ENCODE results near the gene HOPX. TPM values are rescaled to one million over a fixed set of nuclear protein-coding genes. Genes with fewer than 3 reads are reported as not detected.
"Not testable (repeated sequence)": the region's sequence is repeated elsewhere in the genome, so short reads cannot be mapped to it uniquely, and the experiment has no call there.

The HOPX gene
- polyA plus RNA-seq, 2 donors = 649 to 1,386 TPM

DNA sequence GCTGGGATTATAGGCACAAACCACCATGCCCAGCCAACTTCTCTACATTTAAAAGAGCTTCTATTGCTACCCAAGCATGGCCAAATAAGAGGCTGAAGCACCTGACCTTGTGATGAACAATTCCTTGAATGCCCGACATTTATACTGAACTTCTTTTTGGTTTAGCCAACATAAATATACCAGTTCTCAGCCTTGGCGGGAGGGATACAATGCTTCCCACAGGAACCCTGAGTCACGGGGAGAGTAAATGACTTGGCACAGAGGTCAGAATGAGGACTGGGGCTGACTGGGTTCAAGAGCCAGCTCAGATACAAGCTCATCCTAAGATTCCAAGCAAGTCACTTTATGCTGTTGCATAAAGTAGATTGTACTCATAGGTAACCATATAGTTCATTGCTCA lies 6.1 kb downstream of the HOPX start:
- Histone ChIP-seq H3K36me3 (ENCODE audit: control insufficient read depth in 2 of 2, insufficient read depth in 2 of 2, low read length in 1 of 2) (no peaks in the 10 kb centered on the region), H3K4me1 (ENCODE audit: control insufficient read depth in 2 of 2, insufficient read depth in 2 of 2, low read length in 1 of 2) (peaks cover 2 to 4% of the 10 kb centered on the region in 2 donors), H3K27ac (ENCODE audit: low read depth in 2 of 2, low read length in 1 of 2) (peak overlapping the region in 1 of 2 donors; percentile 51), H3K27me3 (ENCODE audit: control insufficient read depth in 1 of 2, insufficient read depth in 2 of 2, low read length in 2 of 2) (no peaks in the 10 kb centered on the region), H3K4me3 (ENCODE audit: low read depth in 1 of 2, low read length in 2 of 2) (no peak overlapping the region), H3K9me3 (ENCODE audit: control insufficient read depth in 2 of 2, insufficient read depth in 1 of 2, low read depth in 1 of 2, low read length in 1 of 2) (no peaks in the 10 kb centered on the region)
- whole genome bisulfite sequencing, 2 donors = 47 to 56% methylated on average over 3 of the region's 3 CpGs

DNA sequence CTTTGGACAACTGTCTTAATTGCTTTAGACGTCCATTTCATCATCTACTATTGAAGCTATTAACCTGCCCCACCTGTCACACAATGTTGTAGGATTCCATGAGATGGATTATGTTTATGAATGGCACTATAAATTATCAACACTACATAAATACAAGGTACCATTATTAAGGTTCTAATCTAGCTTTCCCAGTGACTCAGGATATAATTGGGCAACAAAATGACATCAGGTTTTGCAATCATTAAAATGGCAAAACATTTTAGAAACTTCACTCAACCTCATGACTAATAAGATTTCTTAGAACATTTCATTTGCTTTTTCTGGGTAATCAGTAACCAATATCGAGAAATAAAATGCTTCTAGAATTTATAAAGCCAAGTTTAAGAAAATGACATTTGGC lies 9.2 kb downstream of the HOPX start:
- Histone ChIP-seq H3K4me1 (ENCODE audit: control insufficient read depth in 2 of 2, insufficient read depth in 2 of 2, low read length in 1 of 2) (no peaks in the 10 kb centered on the region), H3K36me3 (ENCODE audit: control insufficient read depth in 2 of 2, insufficient read depth in 2 of 2, low read length in 1 of 2) (no peaks in the 10 kb centered on the region), H3K4me3 (ENCODE audit: low read depth in 1 of 2, low read length in 2 of 2) (no peak overlapping the region), H3K27ac (ENCODE audit: low read depth in 2 of 2, low read length in 1 of 2) (peak overlapping the region in 1 of 2 donors; percentile 20), H3K9me3 (ENCODE audit: control insufficient read depth in 2 of 2, insufficient read depth in 1 of 2, low read depth in 1 of 2, low read length in 1 of 2) (no peaks in the 10 kb centered on the region), H3K27me3 (ENCODE audit: control insufficient read depth in 1 of 2, insufficient read depth in 2 of 2, low read length in 2 of 2) (no peaks in the 10 kb centered on the region)
- WGBS, 2 donors = 53 to 55% methylated on average over 2 of the region's 2 CpGs

DNA sequence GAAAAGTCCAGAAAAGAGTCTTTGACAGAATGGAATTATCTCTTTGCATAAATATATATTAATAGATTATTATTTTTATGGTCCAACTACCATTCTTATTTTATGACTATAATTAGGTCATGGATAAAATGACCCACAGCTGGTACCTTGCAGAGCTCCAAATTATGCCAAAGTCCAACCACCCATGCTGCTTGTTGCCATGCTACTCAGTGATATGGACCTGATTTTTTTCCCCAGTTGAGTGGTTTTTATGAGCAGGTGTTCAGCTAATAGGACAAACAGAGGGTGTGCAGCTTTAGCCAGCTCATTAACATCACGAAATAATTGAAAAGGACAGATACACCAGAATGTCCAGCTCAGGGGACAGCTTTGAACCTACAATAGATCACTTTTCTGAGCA lies 9.7 kb downstream of the HOPX start:
- peak overlapping the region in 1 of 2 donors; percentile 10 for H3K27ac ChIP-seq (ENCODE audit: low read depth in 2 of 2, low read length in 1 of 2)
- no peaks in the 10 kb centered on the region for H3K9me3 ChIP-seq (ENCODE audit: control insufficient read depth in 2 of 2, insufficient read depth in 1 of 2, low read depth in 1 of 2, low read length in 1 of 2)
- H3K27me3 ChIP-seq (ENCODE audit: control insufficient read depth in 1 of 2, insufficient read depth in 2 of 2, low read length in 2 of 2) = no peaks in the 10 kb centered on the region
- WGBS, 2 donors = 80 to 98% methylated on average over 1 of the region's 1 CpG
- no peaks in the 10 kb centered on the region for H3K4me1 ChIP-seq (ENCODE audit: control insufficient read depth in 2 of 2, insufficient read depth in 2 of 2, low read length in 1 of 2)
- H3K4me3 ChIP-seq (ENCODE audit: low read depth in 1 of 2, low read length in 2 of 2) = no peak overlapping the region
- H3K36me3 ChIP-seq (ENCODE audit: control insufficient read depth in 2 of 2, insufficient read depth in 2 of 2, low read length in 1 of 2) = no peaks in the 10 kb centered on the region

DNA sequence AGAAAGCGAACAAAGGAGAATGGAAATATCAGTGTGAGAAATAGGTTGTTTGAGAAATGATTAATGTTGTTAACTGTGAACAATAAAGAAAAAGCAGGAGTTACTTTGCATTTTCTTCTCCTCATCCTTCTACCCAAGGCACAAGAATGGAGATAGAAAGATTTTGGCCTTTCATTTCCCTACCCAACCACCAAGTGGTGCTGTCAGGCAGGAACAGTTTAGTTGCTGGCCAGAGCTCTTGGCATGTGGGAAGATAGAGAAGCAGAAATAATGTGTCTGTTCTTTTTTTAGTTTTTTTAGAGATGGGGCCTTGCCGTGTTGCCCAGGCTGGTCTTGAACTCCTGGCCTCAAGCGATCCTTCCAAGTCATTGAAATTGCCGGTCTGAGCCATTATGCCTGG lies 12.8 kb downstream of the HOPX start:
- H3K4me3 ChIP-seq (ENCODE audit: low read depth in 1 of 2, low read length in 2 of 2) = no peak overlapping the region
- no peaks in the 10 kb centered on the region for H3K4me1 ChIP-seq (ENCODE audit: control insufficient read depth in 2 of 2, insufficient read depth in 2 of 2, low read length in 1 of 2)
- no peak overlapping the region for H3K27ac ChIP-seq (ENCODE audit: low read depth in 2 of 2, low read length in 1 of 2)
- no peaks in the 10 kb centered on the region for H3K9me3 ChIP-seq (ENCODE audit: control insufficient read depth in 2 of 2, insufficient read depth in 1 of 2, low read depth in 1 of 2, low read length in 1 of 2)
- no peaks in the 10 kb centered on the region for H3K36me3 ChIP-seq (ENCODE audit: control insufficient read depth in 2 of 2, insufficient read depth in 2 of 2, low read length in 1 of 2)
- WGBS, 2 donors = 93 to 96% methylated on average over 4 of the region's 4 CpGs
- H3K27me3 ChIP-seq (ENCODE audit: control insufficient read depth in 1 of 2, insufficient read depth in 2 of 2, low read length in 2 of 2) = no peaks in the 10 kb centered on the region

DNA sequence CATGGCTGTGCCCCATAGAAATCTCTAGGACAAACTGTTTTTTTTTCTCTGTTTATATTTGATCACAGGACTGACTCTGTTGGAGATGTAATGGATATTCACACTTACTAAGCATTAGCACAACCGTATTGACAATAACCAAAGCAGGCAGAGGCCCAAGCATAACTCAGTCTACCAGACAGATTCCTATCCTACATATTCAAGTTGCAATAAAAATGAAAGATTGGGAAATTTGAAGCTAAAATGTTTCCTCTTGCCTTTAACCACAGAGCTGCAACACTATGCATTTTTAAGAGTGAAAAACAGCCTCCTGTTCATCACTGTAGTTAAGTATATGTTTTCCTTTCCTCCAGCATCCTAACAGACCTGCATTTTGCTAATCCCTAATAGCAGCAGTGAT lies 13.7 kb downstream of the HOPX start:
- not testable (repeated sequence) for H3K4me3 ChIP-seq (ENCODE audit: low read depth in 1 of 2, low read length in 2 of 2); H3K27me3 ChIP-seq (ENCODE audit: control insufficient read depth in 1 of 2, insufficient read depth in 2 of 2, low read length in 2 of 2); H3K4me1 ChIP-seq (ENCODE audit: control insufficient read depth in 2 of 2, insufficient read depth in 2 of 2, low read length in 1 of 2); H3K27ac ChIP-seq (ENCODE audit: low read depth in 2 of 2, low read length in 1 of 2); H3K9me3 ChIP-seq (ENCODE audit: control insufficient read depth in 2 of 2, insufficient read depth in 1 of 2, low read depth in 1 of 2, low read length in 1 of 2); H3K36me3 ChIP-seq (ENCODE audit: control insufficient read depth in 2 of 2, insufficient read depth in 2 of 2, low read length in 1 of 2)
- WGBS, 2 donors = 71 to 73% methylated on average over 1 of the region's 1 CpG

DNA sequence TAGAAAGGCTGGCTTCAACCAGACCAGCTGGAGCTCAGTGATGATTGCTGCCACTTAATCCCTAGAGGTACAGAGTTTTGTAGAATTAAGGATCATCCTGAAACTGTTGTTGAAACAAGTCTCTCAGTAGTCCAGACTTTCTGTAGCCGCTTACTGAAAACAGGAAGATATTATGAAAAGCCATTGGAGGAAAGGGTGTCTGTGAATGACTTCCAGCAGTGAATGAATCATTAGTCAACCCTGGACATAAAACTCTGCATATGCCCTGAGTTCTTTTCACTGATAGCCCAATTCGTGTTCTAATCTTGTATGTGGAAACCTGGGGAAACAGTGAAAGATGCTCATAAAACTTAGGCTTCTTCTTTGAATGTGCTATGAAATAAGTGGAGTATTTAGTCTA lies 14.8 kb downstream of the HOPX start:
- H3K9me3 ChIP-seq (ENCODE audit: control insufficient read depth in 2 of 2, insufficient read depth in 1 of 2, low read depth in 1 of 2, low read length in 1 of 2) = no peaks in the 10 kb centered on the region
- H3K4me3 ChIP-seq (ENCODE audit: low read depth in 1 of 2, low read length in 2 of 2) = no peak overlapping the region
- no peaks in the 10 kb centered on the region for H3K36me3 ChIP-seq (ENCODE audit: control insufficient read depth in 2 of 2, insufficient read depth in 2 of 2, low read length in 1 of 2)
- no peaks in the 10 kb centered on the region for H3K27me3 ChIP-seq (ENCODE audit: control insufficient read depth in 1 of 2, insufficient read depth in 2 of 2, low read length in 2 of 2)
- H3K4me1 ChIP-seq (ENCODE audit: control insufficient read depth in 2 of 2, insufficient read depth in 2 of 2, low read length in 1 of 2) = no peaks in the 10 kb centered on the region
- WGBS, 2 donors = 60 to 67% methylated on average over 2 of the region's 2 CpGs
- no peak overlapping the region for H3K27ac ChIP-seq (ENCODE audit: low read depth in 2 of 2, low read length in 1 of 2)

DNA sequence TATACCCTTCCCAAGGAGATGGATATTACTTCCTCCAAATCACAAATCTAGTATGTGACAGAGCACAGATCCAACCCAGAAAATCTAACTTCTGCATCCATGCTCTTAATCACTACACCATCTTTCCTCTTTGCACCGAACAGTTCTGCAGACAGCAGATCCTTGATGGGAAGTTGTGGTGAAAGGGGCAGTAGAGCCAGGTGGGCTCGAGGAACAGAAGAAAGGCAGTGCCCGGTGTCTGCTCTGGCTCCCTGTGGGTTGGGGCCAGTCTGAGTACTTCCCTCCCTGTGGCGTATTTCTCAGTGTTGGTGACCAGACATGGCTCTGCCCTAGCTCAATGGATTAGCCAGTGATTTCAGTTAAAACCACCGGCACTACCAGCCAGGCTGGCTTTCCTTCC lies 15.3 kb downstream of the HOPX start:
- H3K27ac ChIP-seq (ENCODE audit: low read depth in 2 of 2, low read length in 1 of 2) = peak overlapping the region in 1 of 2 donors; percentile 83
- no peak overlapping the region for H3K4me3 ChIP-seq (ENCODE audit: low read depth in 1 of 2, low read length in 2 of 2)
- WGBS, 2 donors = 67 to 72% methylated on average over 5 of the region's 5 CpGs
- H3K9me3 ChIP-seq (ENCODE audit: control insufficient read depth in 2 of 2, insufficient read depth in 1 of 2, low read depth in 1 of 2, low read length in 1 of 2) = no peaks in the 10 kb centered on the region
- H3K27me3 ChIP-seq (ENCODE audit: control insufficient read depth in 1 of 2, insufficient read depth in 2 of 2, low read length in 2 of 2) = no peaks in the 10 kb centered on the region
- H3K36me3 ChIP-seq (ENCODE audit: control insufficient read depth in 2 of 2, insufficient read depth in 2 of 2, low read length in 1 of 2) = no peaks in the 10 kb centered on the region
- no peaks in the 10 kb centered on the region for H3K4me1 ChIP-seq (ENCODE audit: control insufficient read depth in 2 of 2, insufficient read depth in 2 of 2, low read length in 1 of 2)

DNA sequence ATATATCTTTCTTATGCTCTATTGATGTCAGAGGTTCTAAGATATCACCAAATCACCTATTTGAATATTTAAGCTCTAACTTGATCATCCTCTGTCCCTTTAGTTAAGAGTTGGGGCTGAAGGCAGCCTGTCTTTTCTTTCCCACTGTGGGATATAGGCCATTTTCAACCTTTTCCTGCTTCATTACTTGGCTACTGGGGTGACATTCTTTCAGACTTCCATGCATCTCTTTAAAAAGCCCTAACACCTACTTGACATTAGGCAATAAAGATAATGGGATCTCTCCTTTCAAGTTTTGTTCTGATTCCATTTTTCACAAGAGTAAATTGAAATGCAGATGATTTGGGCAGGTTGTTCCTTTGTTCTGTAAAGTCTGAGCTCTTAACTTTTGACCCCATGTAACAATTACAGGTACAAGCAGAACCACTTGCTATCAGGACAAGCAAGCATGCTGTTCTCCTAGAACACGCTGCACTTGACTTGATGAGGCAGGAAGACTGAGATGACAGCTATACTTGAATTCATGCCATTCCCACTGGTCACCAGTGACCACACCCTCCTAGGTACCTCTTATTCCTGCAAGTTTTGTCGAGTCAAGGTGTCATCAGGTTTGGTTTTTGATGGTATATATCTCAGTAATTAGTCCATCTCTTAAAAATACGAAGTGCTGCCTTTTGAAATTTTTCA lies 18.2 kb downstream of the HOPX start:
- H3K27me3 ChIP-seq (ENCODE audit: control insufficient read depth in 1 of 2, insufficient read depth in 2 of 2, low read length in 2 of 2) = no peaks in the 10 kb centered on the region
- H3K9me3 ChIP-seq (ENCODE audit: control insufficient read depth in 2 of 2, insufficient read depth in 1 of 2, low read depth in 1 of 2, low read length in 1 of 2) = no peaks in the 10 kb centered on the region
- H3K36me3 ChIP-seq (ENCODE audit: control insufficient read depth in 2 of 2, insufficient read depth in 2 of 2, low read length in 1 of 2) = no peaks in the 10 kb centered on the region
- WGBS, 2 donors = 73 to 79% methylated on average over 3 of the region's 3 CpGs
- H3K4me1 ChIP-seq (ENCODE audit: control insufficient read depth in 2 of 2, insufficient read depth in 2 of 2, low read length in 1 of 2) = no peaks in the 10 kb centered on the region
- peak overlapping the region in 1 of 2 donors; percentile 72 for H3K27ac ChIP-seq (ENCODE audit: low read depth in 2 of 2, low read length in 1 of 2)
- H3K4me3 ChIP-seq (ENCODE audit: low read depth in 1 of 2, low read length in 2 of 2) = no peak overlapping the region

DNA sequence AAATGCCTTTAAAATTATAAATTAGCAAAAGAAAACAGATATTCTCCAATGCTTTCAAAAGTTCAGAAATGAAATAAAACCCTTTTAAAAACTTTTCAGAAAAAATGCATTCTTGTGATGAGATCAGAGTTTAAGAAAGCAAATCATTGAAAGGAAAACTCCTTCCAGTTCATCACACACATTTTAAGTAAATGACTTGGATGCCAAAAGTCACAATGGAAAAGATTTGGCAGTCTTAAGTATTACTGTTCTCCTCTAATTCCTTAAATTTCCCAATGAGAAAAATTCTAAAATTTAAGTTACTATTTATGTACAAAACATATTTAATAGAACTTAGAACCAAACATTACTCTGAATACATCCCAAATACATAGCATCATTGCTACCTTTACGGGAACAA lies 21.1 kb downstream of the HOPX start:
- Histone ChIP-seq H3K4me3 (ENCODE audit: low read depth in 1 of 2, low read length in 2 of 2) (no peak overlapping the region), H3K27ac (ENCODE audit: low read depth in 2 of 2, low read length in 1 of 2) (no peak overlapping the region), H3K27me3 (ENCODE audit: control insufficient read depth in 1 of 2, insufficient read depth in 2 of 2, low read length in 2 of 2) (no peaks in the 10 kb centered on the region), H3K36me3 (ENCODE audit: control insufficient read depth in 2 of 2, insufficient read depth in 2 of 2, low read length in 1 of 2) (no peaks in the 10 kb centered on the region), H3K9me3 (ENCODE audit: control insufficient read depth in 2 of 2, insufficient read depth in 1 of 2, low read depth in 1 of 2, low read length in 1 of 2) (no peaks in the 10 kb centered on the region), H3K4me1 (ENCODE audit: control insufficient read depth in 2 of 2, insufficient read depth in 2 of 2, low read length in 1 of 2) (peaks cover 0 to 2% of the 10 kb centered on the region in 2 donors)
- 89 to 94% methylated on average over 1 of the region's 1 CpG for WGBS, 2 donors

DNA sequence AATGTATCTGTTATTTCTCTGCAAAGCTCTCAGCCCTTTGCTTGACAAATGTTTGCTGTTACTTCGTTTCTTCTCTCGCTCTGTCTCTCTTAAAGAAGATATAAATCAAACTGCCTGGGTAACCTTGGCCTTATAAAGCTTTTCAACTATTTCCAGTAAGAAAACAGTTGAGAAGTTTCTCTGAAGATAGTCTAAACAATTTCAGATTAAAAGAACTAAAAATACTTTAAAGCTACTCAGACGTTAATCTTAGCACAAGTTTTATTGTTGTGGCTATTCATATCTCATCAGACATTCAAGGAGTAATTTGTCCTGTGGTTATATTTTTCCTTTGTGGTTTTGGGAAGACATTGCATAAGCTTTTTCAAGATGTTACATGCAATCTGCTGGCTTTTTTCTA lies 22.6 kb downstream of the HOPX start:
- no peak overlapping the region for H3K4me3 ChIP-seq (ENCODE audit: low read depth in 1 of 2, low read length in 2 of 2)
- H3K9me3 ChIP-seq (ENCODE audit: control insufficient read depth in 2 of 2, insufficient read depth in 1 of 2, low read depth in 1 of 2, low read length in 1 of 2) = no peaks in the 10 kb centered on the region
- H3K4me1 ChIP-seq (ENCODE audit: control insufficient read depth in 2 of 2, insufficient read depth in 2 of 2, low read length in 1 of 2) = peaks cover 0 to 2% of the 10 kb centered on the region in 2 donors
- 44 to 53% methylated on average over 3 of the region's 3 CpGs for WGBS, 2 donors
- no peak overlapping the region for H3K27ac ChIP-seq (ENCODE audit: low read depth in 2 of 2, low read length in 1 of 2)
- no peaks in the 10 kb centered on the region for H3K36me3 ChIP-seq (ENCODE audit: control insufficient read depth in 2 of 2, insufficient read depth in 2 of 2, low read length in 1 of 2)
- no peaks in the 10 kb centered on the region for H3K27me3 ChIP-seq (ENCODE audit: control insufficient read depth in 1 of 2, insufficient read depth in 2 of 2, low read length in 2 of 2)
